ENCODE measurements around the gene TSKU. TPM values are rescaled to one million over a fixed set of nuclear protein-coding genes. Genes with fewer than 3 reads are reported as not detected.

Gene TSKU
- total RNA-seq, 2 donors from 2014 or later: 71.2 to 72.8 TPM

- no peak for DNase-seq (ENCODE audit: low spot score)
- intact Hi-C loops (cut with DNase I): no loop called here
- Histone ChIP-seq H3K27ac (no peak overlapping the region), H3K4me1 (replicated peaks) (no peaks in the 10 kb centered on the region), H3K27me3 (replicated peaks; ENCODE audit: insufficient read depth) (no peaks in the 10 kb centered on the region), H3K4me3 (no peak overlapping the region), H3K9me3 (no peaks in the 10 kb centered on the region), H3K36me3 (no peaks in the 10 kb centered on the region)
- no peak for TF ChIP-seq CTCF (IDR thresholded peaks at IDR 0.05)
- no peak for TF ChIP-seq POLR2A (IDR thresholded peaks at IDR 0.05)
- no peak for TF ChIP-seq POLR2AphosphoS5 (IDR thresholded peaks at IDR 0.05)
- 95% methylated on average over 3 of the region's 3 CpGs for WGBS
Measured at GRCh38 chr11:76843907-76844306, 60.8 kb downstream of the TSKU start.

- no peak overlapping the region for H3K4me3 ChIP-seq
- no peaks in the 10 kb centered on the region for H3K27me3 ChIP-seq (replicated peaks; ENCODE audit: insufficient read depth)
- TF ChIP-seq POLR2A (IDR thresholded peaks at IDR 0.05) (no peak), POLR2AphosphoS5 (IDR thresholded peaks at IDR 0.05) (no peak), CTCF (IDR thresholded peaks at IDR 0.05) (no peak)
- DNase-seq (ENCODE audit: low spot score): no peak
- WGBS: 80% methylated on average over 10 of the region's 10 CpGs
- no peaks in the 10 kb centered on the region for H3K36me3 ChIP-seq
- no peaks in the 10 kb centered on the region for H3K4me1 ChIP-seq (replicated peaks)
- intact Hi-C loops (cut with DNase I): no loop called here
- no peaks in the 10 kb centered on the region for H3K9me3 ChIP-seq
- H3K27ac ChIP-seq: no peak overlapping the region
Measured at GRCh38 chr11:76844511-76844910, 61.4 kb downstream of the TSKU start.

GRCh38 chr11:76845069-76845468, 61.9 kb downstream of the TSKU start:
- intact Hi-C loops (cut with DNase I): no loop called here
- TF ChIP-seq POLR2A (IDR thresholded peaks at IDR 0.05) (no peak), POLR2AphosphoS5 (IDR thresholded peaks at IDR 0.05) (no peak), CTCF (IDR thresholded peaks at IDR 0.05) (no peak)
- Histone ChIP-seq H3K4me1 (replicated peaks) (no peaks in the 10 kb centered on the region), H3K9me3 (no peaks in the 10 kb centered on the region), H3K4me3 (no peak overlapping the region), H3K27me3 (replicated peaks; ENCODE audit: insufficient read depth) (no peaks in the 10 kb centered on the region), H3K36me3 (no peaks in the 10 kb centered on the region), H3K27ac (no peak overlapping the region)
- WGBS: 50% methylated on average over 3 of the region's 3 CpGs
- no peak for DNase-seq (ENCODE audit: low spot score)

- Histone ChIP-seq H3K27ac (no peak overlapping the region), H3K36me3 (no peaks in the 10 kb centered on the region), H3K4me3 (no peak overlapping the region), H3K4me1 (replicated peaks) (no peaks in the 10 kb centered on the region), H3K27me3 (replicated peaks; ENCODE audit: insufficient read depth) (no peaks in the 10 kb centered on the region), H3K9me3 (no peaks in the 10 kb centered on the region)
- TF ChIP-seq POLR2AphosphoS5 (IDR thresholded peaks at IDR 0.05): no peak
- no peak for TF ChIP-seq CTCF (IDR thresholded peaks at IDR 0.05)
- TF ChIP-seq POLR2A (IDR thresholded peaks at IDR 0.05): no peak
- no peak for DNase-seq (ENCODE audit: low spot score)
- WGBS: 87% methylated on average over 3 of the region's 3 CpGs
- intact Hi-C loops (cut with DNase I): no loop called here
Measured at GRCh38 chr11:76846441-76846840, 63.3 kb downstream of the TSKU start.

Other genes starting within 250 kb of the TSKU start
- 10 to 100 TPM; 16.2 to 37.3 TPM for gene LRRC32, start 112.6 kb upstream of the TSKU start, total RNA-seq
- gene ACER3, start 77.6 kb downstream of the TSKU start, total RNA-seq: 10 to 100 TPM; 11.3 to 11.9 TPM